ENCODE results near the gene GLS. TPM values are rescaled to one million over a fixed set of nuclear protein-coding genes. Genes with fewer than 3 reads are reported as not detected.

The GLS gene
- total RNA-seq, 1 experiment from 2014 or later = 97.4 TPM

DNA sequence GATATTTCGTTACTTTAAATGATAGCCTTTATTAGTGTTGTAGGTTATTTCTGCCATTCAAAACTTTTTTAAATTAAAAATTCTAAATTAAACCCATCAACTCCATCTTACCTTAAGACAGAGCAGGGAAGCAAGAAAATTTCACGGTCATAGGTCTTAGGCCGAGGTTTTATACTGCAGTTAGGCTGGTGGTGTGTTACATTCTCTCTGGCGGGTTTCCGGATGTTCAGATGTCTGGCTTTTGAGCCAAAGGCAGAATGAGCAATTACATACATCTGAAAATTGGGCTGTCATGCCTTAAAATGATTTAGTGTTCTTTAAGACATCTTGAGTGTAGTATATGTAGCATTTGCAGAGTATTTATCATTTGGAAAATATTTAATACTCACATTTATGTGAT is 27.9 kb downstream of the GLS start:
- POLR2A ChIA-PET = no interaction called here
- Histone ChIP-seq H4K20me1 (ENCODE audit: insufficient read depth) (peaks cover 4% of the 10 kb centered on the region; the same call in 1 of the 2 replicates), H3K27me3 (ENCODE audit: insufficient read depth, low read length) (no peaks in the 10 kb centered on the region), H3K9me2 (ENCODE audit: insufficient read depth) (no peaks in the 10 kb centered on the region), H3K36me3 (ENCODE audit: control insufficient read depth in 1 of 2, insufficient read depth in 2 of 2, low read length in 2 of 2) (peaks cover 10 to 22% of the 10 kb centered on the region in 2 experiments; a peak in 3 of 4 replicates), H3K27ac (ENCODE audit: low read depth, low read length) (no peak overlapping the region), H3K4me1 (ENCODE audit: control insufficient read depth in 1 of 2, insufficient read depth in 2 of 2, low read length in 2 of 2) (no peaks in the 10 kb centered on the region), H3K79me2 (ENCODE audit: insufficient read depth, low read length) (peaks cover 4% of the 10 kb centered on the region), H3K4me2 (ENCODE audit: low read length) (no peak overlapping the region), H3K4me3 (replicated peaks in 1 of 2; ENCODE audit: low read depth in 1 of 2, low read length in 2 of 2) (no peak overlapping the region), H2AFZ (ENCODE audit: low read depth, low read length, poor library complexity, severe bottlenecking) (no peak overlapping the region), H3K9me3 (ENCODE audit: control insufficient read depth in 1 of 2, insufficient read depth in 1 of 2, low read depth in 1 of 2, low read length in 2 of 2) (no peaks in the 10 kb centered on the region), H3K9ac (ENCODE audit: low read length) (no peak overlapping the region)
- TF ChIP-seq CEBPB (IDR thresholded peaks at IDR 0.05; ENCODE audit: low read depth) (no peak), ZBTB33 (IDR thresholded peaks at IDR 0.05; ENCODE audit: extremely low read depth, insufficient replicate concordance, low read length) (no peak), TCF7L2 (IDR thresholded peaks at IDR 0.05; ENCODE audit: borderline replicate concordance, extremely low read depth, insufficient read depth, insufficient read length) (no peak), ELF1 (IDR thresholded peaks at IDR 0.05; ENCODE audit: borderline replicate concordance, low read depth) (no peak), EGR1 (IDR thresholded peaks at IDR 0.05; ENCODE audit: low read depth) (no peak), ZFX (IDR thresholded peaks at IDR 0.05) (no peak), EZH2 (IDR thresholded peaks at IDR 0.05) (no peak), YY1 (IDR thresholded peaks at IDR 0.05; ENCODE audit: extremely low read depth, insufficient replicate concordance, low read depth, low read length) (no peak), ATF3 (IDR thresholded peaks at IDR 0.05) (no peak), JUND (IDR thresholded peaks at IDR 0.05) (no peak), SRF (IDR thresholded peaks at IDR 0.05; ENCODE audit: low read depth) (no peak), RAD21 (IDR thresholded peaks at IDR 0.05; ENCODE audit: low read depth) (no peak), FOSL1 (IDR thresholded peaks at IDR 0.05; ENCODE audit: low read depth) (no peak), SP1 (IDR thresholded peaks at IDR 0.05; ENCODE audit: low read depth) (no peak), CBX3 (IDR thresholded peaks at IDR 0.05; ENCODE audit: low read depth) (no peak), ZNF274 (IDR thresholded peaks at IDR 0.05; ENCODE audit: low read depth, low read length) (no peak)
- TF ChIP-seq, protein P1, sequence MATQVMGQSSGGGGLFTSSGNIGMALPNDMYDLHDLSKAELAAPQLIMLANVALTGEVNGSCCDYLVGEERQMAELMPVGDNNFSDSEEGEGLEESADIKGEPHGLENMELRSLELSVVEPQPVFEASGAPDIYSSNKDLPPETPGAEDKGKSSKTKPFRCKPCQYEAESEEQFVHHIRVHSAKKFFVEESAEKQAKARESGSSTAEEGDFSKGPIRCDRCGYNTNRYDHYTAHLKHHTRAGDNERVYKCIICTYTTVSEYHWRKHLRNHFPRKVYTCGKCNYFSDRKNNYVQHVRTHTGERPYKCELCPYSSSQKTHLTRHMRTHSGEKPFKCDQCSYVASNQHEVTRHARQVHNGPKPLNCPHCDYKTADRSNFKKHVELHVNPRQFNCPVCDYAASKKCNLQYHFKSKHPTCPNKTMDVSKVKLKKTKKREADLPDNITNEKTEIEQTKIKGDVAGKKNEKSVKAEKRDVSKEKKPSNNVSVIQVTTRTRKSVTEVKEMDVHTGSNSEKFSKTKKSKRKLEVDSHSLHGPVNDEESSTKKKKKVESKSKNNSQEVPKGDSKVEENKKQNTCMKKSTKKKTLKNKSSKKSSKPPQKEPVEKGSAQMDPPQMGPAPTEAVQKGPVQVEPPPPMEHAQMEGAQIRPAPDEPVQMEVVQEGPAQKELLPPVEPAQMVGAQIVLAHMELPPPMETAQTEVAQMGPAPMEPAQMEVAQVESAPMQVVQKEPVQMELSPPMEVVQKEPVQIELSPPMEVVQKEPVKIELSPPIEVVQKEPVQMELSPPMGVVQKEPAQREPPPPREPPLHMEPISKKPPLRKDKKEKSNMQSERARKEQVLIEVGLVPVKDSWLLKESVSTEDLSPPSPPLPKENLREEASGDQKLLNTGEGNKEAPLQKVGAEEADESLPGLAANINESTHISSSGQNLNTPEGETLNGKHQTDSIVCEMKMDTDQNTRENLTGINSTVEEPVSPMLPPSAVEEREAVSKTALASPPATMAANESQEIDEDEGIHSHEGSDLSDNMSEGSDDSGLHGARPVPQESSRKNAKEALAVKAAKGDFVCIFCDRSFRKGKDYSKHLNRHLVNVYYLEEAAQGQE (IDR thresholded peaks at IDR 0.05; ENCODE audit: low read depth) = no peak
- CTCF ChIA-PET = no interaction called here
- RAD21 ChIA-PET (ENCODE audit: low non-redundant PET in 1 of 2, low total read pairs in 2 of 2, uncharacterized antibody in 2 of 2, unreplicated experiment in 2 of 2) = no interaction called here
- no peak for DNase-seq (ENCODE audit: low read depth, low spot score)
- BruUV-seq (replicated peaks) = no TSS peak
- intact Hi-C loops (cut with micrococcal nuclease) = no loop called here
- ATAC-seq = no peak

Measured in HCT116 (cell line).